Measurements from ENCODE around the gene C3. TPM values are rescaled to one million over a fixed set of nuclear protein-coding genes. Genes with fewer than 3 reads are reported as not detected.
"Not testable (repeated sequence)": the region's sequence is repeated elsewhere in the genome, so short reads cannot be mapped to it uniquely, and the experiment has no call there.

C3 gene
- total and polyA plus RNA-seq, 2 experiments from 2014 or later, result 556 to 563 TPM

DNA sequence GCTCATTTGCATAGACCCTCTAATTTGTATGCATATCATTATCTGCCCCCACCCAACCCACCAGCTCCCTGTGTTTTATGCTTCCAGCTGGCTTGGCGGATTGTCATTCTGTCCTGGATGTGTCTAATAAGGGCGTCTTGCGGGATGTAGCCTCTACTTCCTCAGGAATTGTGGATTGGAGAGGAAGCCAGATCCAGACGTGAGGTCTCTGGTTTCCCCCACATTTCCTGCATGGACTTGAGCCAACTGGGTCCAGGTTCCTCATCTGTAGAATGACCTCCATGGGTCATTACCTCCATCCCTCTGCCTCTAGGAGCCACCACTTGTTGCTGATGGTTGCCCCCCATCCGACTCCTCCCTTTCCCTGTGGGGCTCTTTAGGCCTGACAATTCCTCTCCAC lies 57.7 kb downstream of the C3 start:
- no peak overlapping the region for H3K4me3 ChIP-seq
- no peaks in the 10 kb centered on the region for H3K36me3 ChIP-seq (replicated peaks; ENCODE audit: insufficient read depth, low read depth)
- H3K9me2 ChIP-seq (replicated peaks; ENCODE audit: insufficient read depth), result no peaks in the 10 kb centered on the region
- H3K79me2 ChIP-seq, result no peaks in the 10 kb centered on the region
- 95% methylated on average over 5 of the region's 5 CpGs for WGBS (ENCODE audit: low lambda C conversion rate, missing lambda C conversion rate)
- DNase-seq (ENCODE audit: low spot score), result no peak
- no peak overlapping the region for H3K27ac ChIP-seq
- no peak overlapping the region for H2AFZ ChIP-seq
- no peak overlapping the region for H3K4me2 ChIP-seq
- H3K27me3 ChIP-seq, result peaks cover 11% of the 10 kb centered on the region
- TF ChIP-seq, protein P1, sequence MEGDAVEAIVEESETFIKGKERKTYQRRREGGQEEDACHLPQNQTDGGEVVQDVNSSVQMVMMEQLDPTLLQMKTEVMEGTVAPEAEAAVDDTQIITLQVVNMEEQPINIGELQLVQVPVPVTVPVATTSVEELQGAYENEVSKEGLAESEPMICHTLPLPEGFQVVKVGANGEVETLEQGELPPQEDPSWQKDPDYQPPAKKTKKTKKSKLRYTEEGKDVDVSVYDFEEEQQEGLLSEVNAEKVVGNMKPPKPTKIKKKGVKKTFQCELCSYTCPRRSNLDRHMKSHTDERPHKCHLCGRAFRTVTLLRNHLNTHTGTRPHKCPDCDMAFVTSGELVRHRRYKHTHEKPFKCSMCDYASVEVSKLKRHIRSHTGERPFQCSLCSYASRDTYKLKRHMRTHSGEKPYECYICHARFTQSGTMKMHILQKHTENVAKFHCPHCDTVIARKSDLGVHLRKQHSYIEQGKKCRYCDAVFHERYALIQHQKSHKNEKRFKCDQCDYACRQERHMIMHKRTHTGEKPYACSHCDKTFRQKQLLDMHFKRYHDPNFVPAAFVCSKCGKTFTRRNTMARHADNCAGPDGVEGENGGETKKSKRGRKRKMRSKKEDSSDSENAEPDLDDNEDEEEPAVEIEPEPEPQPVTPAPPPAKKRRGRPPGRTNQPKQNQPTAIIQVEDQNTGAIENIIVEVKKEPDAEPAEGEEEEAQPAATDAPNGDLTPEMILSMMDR (IDR thresholded peaks at IDR 0.05; ENCODE audit: poor library complexity), result no peak
- no peak for TF ChIP-seq EZH2 (IDR thresholded peaks at IDR 0.05; ENCODE audit: borderline replicate concordance)
- no peak for TF ChIP-seq EZH2phosphoT487 (IDR thresholded peaks at IDR 0.05; ENCODE audit: low read depth, severe bottlenecking, unreplicated experiment)
- H4K20me1 ChIP-seq (ENCODE audit: insufficient read depth, poor library complexity, severe bottlenecking), result no peaks in the 10 kb centered on the region
- H3K4me1 ChIP-seq (ENCODE audit: insufficient read depth), result no peaks in the 10 kb centered on the region
- H3K9me3 ChIP-seq (ENCODE audit: low read depth), result no peaks in the 10 kb centered on the region

DNA sequence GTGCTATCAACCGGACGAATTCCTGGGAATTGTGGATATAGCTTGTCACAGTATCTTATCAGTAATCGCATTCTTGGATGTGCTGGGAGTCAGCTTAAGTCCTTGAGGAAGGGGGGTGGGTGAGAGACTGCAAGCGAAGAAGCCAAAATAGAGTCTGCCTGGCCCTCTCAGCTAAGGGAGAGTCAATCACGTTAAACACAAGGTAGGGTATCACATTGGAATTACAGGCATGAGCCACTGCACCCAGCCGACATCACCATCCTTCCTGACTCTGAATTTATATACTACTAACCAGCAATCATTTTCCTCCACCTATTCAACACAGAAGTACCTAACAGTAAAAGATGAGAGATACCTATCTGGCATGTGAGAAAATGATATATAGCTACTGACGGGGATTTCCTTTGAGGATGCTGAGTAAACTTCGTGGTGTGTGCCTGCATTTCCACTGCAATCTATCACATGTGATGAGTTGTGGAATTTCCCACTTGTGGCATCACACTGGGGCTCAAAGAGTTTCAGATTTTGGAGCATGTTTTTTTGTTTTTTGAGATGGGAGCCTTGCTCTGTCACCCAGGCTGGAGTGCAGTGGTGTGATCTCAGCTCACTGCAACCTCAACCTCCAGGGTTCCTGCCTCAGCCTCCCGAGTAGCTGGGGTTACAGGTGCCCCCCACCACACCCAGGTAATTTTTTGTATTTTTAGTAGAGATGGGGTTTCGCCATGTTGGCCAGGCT lies 58.8 kb downstream of the C3 start:
- not testable (repeated sequence) for H3K9me2 ChIP-seq (replicated peaks; ENCODE audit: insufficient read depth); H4K20me1 ChIP-seq (ENCODE audit: insufficient read depth, poor library complexity, severe bottlenecking); H3K36me3 ChIP-seq (replicated peaks; ENCODE audit: insufficient read depth, low read depth); H2AFZ ChIP-seq; H3K9me3 ChIP-seq (ENCODE audit: low read depth); H3K4me3 ChIP-seq; H3K27ac ChIP-seq; H3K79me2 ChIP-seq; H3K4me2 ChIP-seq; DNase-seq (ENCODE audit: low spot score); H3K4me1 ChIP-seq (ENCODE audit: insufficient read depth)
- H3K27me3 ChIP-seq, result peaks cover 11% of the 10 kb centered on the region
- WGBS (ENCODE audit: low lambda C conversion rate, missing lambda C conversion rate), result 22% methylated on average over 10 of the region's 10 CpGs

DNA sequence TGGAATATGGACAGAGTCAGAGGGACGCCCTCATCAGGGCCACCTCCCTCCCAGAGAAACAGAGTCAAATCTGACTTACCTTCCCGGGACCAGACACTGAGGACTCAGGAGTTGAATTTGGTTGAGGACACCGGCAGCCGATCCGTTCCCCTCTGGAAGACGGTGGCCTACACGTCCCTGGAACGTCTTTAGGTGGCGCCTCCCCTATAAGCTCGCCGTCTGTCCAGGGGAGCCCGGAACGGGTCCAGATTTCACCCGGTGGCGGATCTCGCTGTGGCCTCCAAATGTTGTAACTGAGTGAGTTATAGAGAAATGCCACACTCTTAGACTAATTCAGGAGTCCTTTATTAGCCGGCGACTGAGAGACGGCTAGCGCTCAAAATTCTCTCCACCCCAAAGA lies 59.5 kb downstream of the C3 start:
- Histone ChIP-seq H3K4me3 (no peak overlapping the region), H3K27me3 (peaks cover 11% of the 10 kb centered on the region), H2AFZ (no peak overlapping the region), H3K9me3 (ENCODE audit: low read depth) (no peaks in the 10 kb centered on the region), H3K4me1 (ENCODE audit: insufficient read depth) (no peaks in the 10 kb centered on the region), H3K36me3 (replicated peaks; ENCODE audit: insufficient read depth, low read depth) (no peaks in the 10 kb centered on the region), H4K20me1 (ENCODE audit: insufficient read depth, poor library complexity, severe bottlenecking) (no peaks in the 10 kb centered on the region), H3K9me2 (replicated peaks; ENCODE audit: insufficient read depth) (no peaks in the 10 kb centered on the region), H3K27ac (no peak overlapping the region), H3K79me2 (no peaks in the 10 kb centered on the region), H3K4me2 (peak overlapping the region; percentile 54)
- WGBS (ENCODE audit: low lambda C conversion rate, missing lambda C conversion rate), result 28% methylated on average over 20 of the region's 20 CpGs
- DNase-seq (ENCODE audit: low spot score), result no peak
- TF ChIP-seq, protein P1 (IDR thresholded peaks at IDR 0.05; ENCODE audit: poor library complexity), result no peak
- TF ChIP-seq EZH2phosphoT487 (IDR thresholded peaks at IDR 0.05; ENCODE audit: low read depth, severe bottlenecking, unreplicated experiment), result no peak
- TF ChIP-seq EZH2 (IDR thresholded peaks at IDR 0.05; ENCODE audit: borderline replicate concordance), result no peak

DNA sequence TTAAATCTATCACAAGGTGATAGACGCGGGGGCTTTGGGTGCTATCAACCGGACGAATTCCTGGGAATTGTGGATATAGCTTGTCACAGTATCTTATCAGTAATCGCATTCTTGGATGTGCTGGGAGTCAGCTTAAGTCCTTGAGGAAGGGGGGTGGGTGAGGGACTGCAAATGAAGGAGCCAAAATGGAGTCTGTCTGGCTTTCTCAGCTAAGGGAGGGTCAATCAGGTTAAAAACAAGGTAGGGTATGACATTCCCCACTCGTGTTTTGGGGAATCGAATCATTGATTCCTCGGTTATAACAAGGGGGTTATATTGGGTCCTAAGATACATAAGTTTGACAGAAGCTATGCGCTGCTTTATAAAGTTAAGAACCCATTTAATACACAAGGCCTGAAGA lies 64.1 kb downstream of the C3 start:
- H3K27me3 ChIP-seq; H3K9me2 ChIP-seq (replicated peaks; ENCODE audit: insufficient read depth); H3K4me2 ChIP-seq; H4K20me1 ChIP-seq (ENCODE audit: insufficient read depth, poor library complexity, severe bottlenecking); H3K79me2 ChIP-seq; H3K27ac ChIP-seq; H2AFZ ChIP-seq; H3K4me3 ChIP-seq; H3K36me3 ChIP-seq (replicated peaks; ENCODE audit: insufficient read depth, low read depth); H3K4me1 ChIP-seq (ENCODE audit: insufficient read depth); H3K9me3 ChIP-seq (ENCODE audit: low read depth); DNase-seq (ENCODE audit: low spot score): not testable (repeated sequence)
- 46% methylated on average over 9 of the region's 9 CpGs for WGBS (ENCODE audit: low lambda C conversion rate, missing lambda C conversion rate)

Data from hepatocyte (in vitro differentiated cells).